PC-3 (cell line): ENCODE measurements around the gene BRAT1.

ENCODE experiments used
- CTCF ChIP-seq: fragments of 300-600 bp; sonication (generic); conservative IDR thresholded peaks from 2 replicates; pipeline ENCODE4 v1.5.1; 2017; ENCODE audit warnings: antibody characterized with exemption, low read depth, mild to moderate bottlenecking, low read length
- EZH2 ChIP-seq: fragments of 300-600 bp; sonication (generic); IDR thresholded peaks from one replicate; pipeline ENCODE4 v1.6.1; 2017; ENCODE audit warnings: antibody characterized with exemption, mild to moderate bottlenecking, low read length; ENCODE audit not compliant: unreplicated experiment
- EZH2phosphoT487 ChIP-seq: fragments of 300-600 bp; sonication (generic); IDR thresholded peaks from 2 replicates; pipeline ENCODE4 v1.6.1; 2018; ENCODE audit warnings: mild to moderate bottlenecking, antibody characterized with exemption, low read length, borderline replicate concordance

DNA sequence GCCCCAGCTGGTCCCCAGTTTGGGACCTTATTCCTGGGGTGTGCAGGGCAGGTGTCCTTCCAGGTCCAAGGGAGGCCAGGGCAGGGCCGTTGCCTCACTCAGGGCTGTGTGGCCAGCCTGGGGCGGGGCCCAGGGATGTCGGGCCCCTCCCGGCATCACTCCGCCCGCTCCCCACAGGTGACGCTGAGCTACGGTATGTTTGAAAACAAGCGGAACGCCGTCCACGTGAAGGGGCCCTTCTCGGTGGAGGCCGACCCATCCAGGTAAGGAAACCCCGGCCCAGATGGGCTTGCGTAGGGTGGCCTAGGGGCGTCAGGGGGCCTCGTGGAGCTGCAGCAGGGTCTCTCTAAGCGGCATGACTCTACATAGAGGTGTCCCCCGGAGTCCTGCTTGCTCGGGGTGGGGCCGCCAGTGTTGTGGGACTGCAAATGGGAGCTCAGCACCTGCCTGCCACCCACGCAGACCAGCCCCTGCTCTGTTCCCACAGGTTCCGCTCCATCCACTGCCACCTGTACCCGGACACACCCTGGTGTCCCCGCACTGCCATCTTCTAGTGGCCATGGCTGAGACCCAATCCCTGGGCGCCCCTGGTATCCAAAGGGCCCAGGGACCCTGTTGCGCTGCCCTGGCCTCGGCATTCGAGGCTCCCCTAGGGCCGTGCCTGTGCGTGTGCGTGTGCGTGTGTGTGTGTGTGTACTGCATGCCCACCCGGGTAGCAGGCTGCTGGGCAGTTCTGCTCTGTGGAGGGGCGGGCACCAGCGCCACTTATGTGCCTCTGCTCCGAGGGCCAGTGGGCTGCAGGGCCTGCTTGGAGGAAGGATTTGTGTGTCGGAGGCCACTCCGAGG lies 28.4 kb downstream of the BRAT1 start:
- no peak for TF ChIP-seq CTCF
- TF ChIP-seq EZH2phosphoT487: no peak
- no peak for TF ChIP-seq EZH2
